IMR-90 (cell line): ENCODE measurements around the gene SHE.

Source experiments
- CEBPB ChIP-seq: IDR thresholded peaks from 2 replicates; pipeline ENCODE4 v1.6.1; 2012; ENCODE audit warnings: low read depth, low read length, improper control_type of control experiment
- CHD1 ChIP-seq: IDR thresholded peaks from 2 replicates; pipeline ENCODE4 v1.6.1; 2012; ENCODE audit warnings: low read depth, low read length, improper control_type of control experiment
- FOS ChIP-seq: fragments of 150-350 bp; IDR thresholded peaks from 2 replicates; pipeline ENCODE4 v1.6.1; 2016; ENCODE audit warnings: low read depth, low read length
- MAFK ChIP-seq: IDR thresholded peaks from 2 replicates; pipeline ENCODE4 v1.6.1; 2012; ENCODE audit warnings: low read depth, low read length, improper control_type of control experiment
- MXI1 ChIP-seq: IDR thresholded peaks from 2 replicates; pipeline ENCODE4 v1.6.1; 2012; ENCODE audit warnings: low read depth, mild to moderate bottlenecking, low read length, moderate library complexity, borderline replicate concordance
- POLR2A ChIP-seq: IDR thresholded peaks from 2 replicates; pipeline ENCODE4 v1.6.1; 2012; ENCODE audit warnings: mild to moderate bottlenecking, low read depth, low read length
- RCOR1 ChIP-seq: IDR thresholded peaks from 2 replicates; pipeline ENCODE4 v1.6.1; 2012; ENCODE audit warnings: mild to moderate bottlenecking, low read length, improper control_type of control experiment; ENCODE audit not compliant: insufficient replicate concordance
- RFX5 ChIP-seq: IDR thresholded peaks from 2 replicates; pipeline ENCODE4 v1.8.0; 2012; ENCODE audit warnings: low read depth, mild to moderate bottlenecking, low read length, moderate library complexity
- SMC3 ChIP-seq: fragments of 150-350 bp; IDR thresholded peaks from 2 replicates; pipeline ENCODE4 v1.6.1; 2016; ENCODE audit warnings: low read depth, mild to moderate bottlenecking, antibody characterized with exemption, low read length, moderate library complexity
- TF ChIP-seq, protein P1 (sequence below): conservative IDR thresholded peaks from 2 replicates; pipeline ENCODE4 v1.5.1; 2012; ENCODE audit warnings: mild to moderate bottlenecking, low read depth, low read length, improper control_type of control experiment

DNA sequence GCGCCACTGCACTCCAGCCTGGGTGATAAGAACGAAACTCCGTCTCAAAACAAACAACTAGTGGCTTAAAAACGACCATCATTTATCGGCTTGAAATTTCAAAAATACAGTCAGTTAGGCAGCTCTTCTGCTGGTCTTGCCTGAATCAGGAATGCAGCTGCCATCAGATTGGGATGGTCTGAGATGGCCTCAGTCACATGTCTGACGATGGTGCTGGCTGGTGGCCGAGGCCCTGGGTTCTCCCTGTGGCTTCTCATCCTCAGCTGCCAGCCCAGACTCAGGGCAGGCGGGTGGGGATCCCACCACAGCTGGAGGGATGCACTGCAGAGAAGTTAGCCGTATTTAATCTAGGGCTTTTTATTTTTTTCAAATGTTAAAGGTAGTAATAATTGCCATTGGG lies 65.8 kb downstream of the SHE start:
- TF ChIP-seq, protein P1, sequence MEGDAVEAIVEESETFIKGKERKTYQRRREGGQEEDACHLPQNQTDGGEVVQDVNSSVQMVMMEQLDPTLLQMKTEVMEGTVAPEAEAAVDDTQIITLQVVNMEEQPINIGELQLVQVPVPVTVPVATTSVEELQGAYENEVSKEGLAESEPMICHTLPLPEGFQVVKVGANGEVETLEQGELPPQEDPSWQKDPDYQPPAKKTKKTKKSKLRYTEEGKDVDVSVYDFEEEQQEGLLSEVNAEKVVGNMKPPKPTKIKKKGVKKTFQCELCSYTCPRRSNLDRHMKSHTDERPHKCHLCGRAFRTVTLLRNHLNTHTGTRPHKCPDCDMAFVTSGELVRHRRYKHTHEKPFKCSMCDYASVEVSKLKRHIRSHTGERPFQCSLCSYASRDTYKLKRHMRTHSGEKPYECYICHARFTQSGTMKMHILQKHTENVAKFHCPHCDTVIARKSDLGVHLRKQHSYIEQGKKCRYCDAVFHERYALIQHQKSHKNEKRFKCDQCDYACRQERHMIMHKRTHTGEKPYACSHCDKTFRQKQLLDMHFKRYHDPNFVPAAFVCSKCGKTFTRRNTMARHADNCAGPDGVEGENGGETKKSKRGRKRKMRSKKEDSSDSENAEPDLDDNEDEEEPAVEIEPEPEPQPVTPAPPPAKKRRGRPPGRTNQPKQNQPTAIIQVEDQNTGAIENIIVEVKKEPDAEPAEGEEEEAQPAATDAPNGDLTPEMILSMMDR: no peak
- TF ChIP-seq MAFK (no peak), POLR2A (no peak), FOS (no peak), MXI1 (no peak), RCOR1 (no peak), SMC3 (no peak), RFX5 (no peak), CEBPB (no peak), CHD1 (no peak)
